ENCODE data around the gene KLHL36.
"Not testable (repeated sequence)": the region's sequence is repeated elsewhere in the genome, so short reads cannot be mapped to it uniquely, and the experiment has no call there.

The KLHL36 gene

GRCh38 chr16:84673561-84673960, 25.2 kb downstream of the KLHL36 start:
- DNase-seq (ENCODE audit: low read depth): no peak

- DNase-seq (ENCODE audit: low read depth): no peak
Measured at GRCh38 chr16:84675423-84675822, 27.1 kb downstream of the KLHL36 start.

DNA sequence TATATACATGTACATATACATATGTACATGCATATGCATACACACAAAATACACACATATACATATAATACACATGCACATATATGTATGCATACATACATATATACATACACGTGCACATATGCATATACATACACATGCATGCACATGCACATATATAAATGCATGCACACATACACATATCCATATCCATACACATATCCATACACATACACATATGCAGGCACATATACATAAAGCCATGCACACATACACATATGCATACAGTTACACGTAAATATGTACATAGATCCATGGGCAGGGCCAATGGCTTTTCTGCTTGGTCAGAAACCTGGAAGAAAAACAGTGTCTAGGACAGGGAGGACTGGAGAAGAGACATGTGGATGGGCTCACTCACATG, 27.6 kb downstream of the KLHL36 start:
- no peak for DNase-seq (ENCODE audit: low read depth)

DNA sequence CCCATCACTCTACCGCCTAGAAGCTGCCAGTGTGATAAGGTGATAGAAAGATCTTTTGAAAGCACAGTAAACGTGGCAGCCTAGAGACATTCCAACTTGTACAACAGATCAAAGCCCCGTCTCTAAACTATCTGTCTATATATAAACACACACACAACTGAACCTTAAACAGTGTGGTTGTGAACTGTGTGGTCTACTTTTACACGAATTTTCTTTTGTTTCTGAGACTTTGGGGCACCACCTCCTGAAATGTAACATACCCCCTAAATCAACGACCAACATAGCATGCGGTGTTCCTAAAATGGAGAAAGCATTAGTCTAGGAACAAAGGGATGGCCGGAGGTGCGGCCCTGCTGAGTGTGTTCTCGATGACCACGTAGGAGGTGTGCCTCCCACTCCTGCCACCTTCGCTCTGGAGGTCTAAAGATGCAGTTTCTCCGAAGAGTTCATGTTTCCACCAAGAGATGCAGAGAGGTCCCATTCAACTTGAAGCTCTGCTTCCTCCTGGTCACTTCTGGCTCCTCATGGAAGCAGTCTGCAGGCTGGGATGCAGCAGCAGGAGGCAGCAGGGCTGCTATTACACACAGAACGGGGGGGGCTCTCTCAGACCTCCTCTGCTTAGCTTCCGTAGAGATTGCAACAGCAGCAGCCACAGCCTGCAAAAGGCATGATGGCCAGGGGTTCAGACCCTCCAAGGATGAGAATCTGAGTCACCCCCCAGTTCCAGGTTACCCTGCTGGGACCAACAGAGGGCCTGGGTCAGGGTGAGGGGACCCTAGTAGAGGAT, 28.9 kb downstream of the KLHL36 start:
- no peak for DNase-seq (ENCODE audit: low read depth)

DNA sequence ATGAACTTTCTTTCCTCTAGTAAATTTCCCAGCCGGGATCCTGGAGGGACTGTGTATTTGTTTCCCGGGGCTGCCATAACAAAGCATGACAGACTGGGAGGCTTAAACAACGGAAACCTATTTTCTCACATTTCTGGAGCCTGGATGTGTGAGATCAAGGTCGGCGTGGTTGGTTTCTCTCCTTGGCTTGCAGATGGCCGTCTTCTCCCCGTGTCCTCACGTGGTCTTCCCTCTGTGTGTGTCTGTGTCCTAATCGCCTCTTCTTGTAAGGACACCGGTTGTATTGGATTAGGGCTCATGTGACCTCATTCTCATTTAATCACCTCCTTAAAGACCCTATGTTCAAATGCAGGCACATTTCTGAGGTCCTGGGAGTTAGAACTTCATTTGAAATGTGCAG, 29.5 kb downstream of the KLHL36 start:
- no peak for DNase-seq (ENCODE audit: low read depth)

GRCh38 chr16:84678541-84678940, 30.2 kb downstream of the KLHL36 start:
- DNase-seq (ENCODE audit: low read depth): no peak

- no peak for DNase-seq (ENCODE audit: low read depth)
Measured at GRCh38 chr16:84680165-84680842, 32.0 kb downstream of the KLHL36 start.

DNA sequence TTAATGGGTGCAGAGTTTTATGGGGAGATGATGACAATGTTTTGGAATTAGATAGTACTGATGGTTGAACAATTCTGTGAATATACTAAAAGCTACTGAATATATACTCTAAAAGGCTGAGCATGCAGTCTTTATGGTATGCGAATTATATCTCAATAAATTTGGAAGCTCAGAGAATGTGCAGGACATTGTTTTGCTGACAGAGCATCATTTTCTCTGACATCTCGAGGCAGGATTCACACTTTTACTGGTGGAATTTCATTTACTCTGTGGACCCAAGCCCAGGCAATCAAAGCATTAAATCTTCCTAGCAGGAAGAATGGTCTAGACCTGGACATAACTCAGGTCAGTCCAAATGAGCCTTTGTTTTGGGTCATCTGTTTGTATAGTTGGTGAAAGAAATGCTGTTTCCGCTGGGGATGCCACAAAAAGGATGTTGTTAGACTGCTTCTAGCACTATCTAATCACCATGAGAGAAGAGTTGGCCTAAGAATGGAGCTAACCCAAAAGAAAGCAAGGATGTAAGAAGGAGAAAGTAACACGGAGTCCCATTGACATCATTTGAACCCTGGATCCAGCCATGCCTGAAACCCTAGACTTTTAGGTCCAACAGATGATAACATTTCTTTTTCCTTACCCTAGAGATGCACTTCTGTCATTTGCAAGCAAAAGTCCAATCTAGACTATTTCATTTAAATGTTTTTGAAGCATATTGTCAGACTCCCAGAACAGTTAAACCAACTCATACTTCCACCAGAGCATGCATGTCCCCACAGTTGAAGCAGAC, 32.7 kb downstream of the KLHL36 start:
- DNase-seq (ENCODE audit: low read depth): no peak

DNA sequence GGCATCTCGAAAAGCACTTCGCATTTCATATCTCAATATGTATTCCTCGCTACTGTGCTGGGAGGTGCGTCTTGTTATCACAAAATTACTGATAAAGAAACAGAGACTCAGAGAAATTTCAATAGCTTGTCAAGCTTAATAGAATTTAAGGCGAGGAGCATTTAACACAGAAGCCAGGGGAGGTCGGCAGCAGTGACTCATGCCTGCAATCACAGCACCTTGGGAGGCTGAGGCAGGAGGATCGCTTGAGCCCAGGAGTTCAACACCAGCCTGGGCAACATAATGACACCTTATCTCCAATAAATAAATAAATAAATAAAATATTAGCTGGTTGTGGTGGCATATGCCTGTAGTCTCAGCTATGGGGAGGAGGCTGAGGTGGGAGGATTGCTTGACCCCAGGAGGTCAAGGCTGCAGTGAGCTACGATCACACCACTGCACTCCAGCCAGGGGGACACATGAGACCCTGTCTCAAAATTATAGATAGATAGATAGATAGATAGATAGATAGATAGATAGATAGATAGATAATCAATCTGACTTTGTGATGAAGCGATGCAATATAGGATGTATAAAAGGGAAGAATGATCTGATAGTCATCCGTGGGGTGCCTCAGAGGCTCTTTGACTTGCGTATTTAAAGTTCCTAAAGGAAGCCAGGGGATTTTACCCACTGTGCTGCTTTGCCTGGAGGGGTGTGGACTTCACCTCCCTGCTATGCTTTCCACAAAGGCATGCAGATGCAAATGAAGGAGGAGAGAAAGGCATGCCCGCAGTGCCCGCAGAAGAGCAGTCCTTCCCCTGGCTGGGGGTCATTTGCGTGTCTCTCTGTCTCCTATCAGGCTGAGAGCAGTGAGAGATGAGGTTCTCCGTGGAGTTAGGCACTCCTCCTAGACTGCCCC, 35.6 kb downstream of the KLHL36 start:
- no peak for DNase-seq (ENCODE audit: low read depth)

DNA sequence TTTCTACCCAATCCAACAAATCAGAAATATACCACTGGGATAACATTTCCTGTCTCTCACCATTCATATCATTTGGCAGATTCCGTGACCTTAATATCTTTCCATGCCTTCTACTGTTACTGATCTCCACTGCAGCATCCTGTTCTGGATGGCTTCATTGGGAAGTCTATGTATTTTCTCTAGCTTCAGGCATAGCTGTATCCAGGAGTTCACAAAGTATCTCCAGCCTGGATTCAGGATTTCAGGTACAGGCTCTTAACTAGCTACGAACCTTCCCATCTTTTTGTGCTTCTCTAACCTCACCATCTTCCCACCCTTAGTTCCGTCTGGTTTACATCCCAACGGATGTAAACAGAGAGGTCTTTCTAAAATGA, 36.3 kb downstream of the KLHL36 start:
- DNase-seq (ENCODE audit: low read depth): no peak

- DNase-seq (ENCODE audit: low read depth): no peak
Measured at GRCh38 chr16:84685210-84685609, 36.9 kb downstream of the KLHL36 start.

DNA sequence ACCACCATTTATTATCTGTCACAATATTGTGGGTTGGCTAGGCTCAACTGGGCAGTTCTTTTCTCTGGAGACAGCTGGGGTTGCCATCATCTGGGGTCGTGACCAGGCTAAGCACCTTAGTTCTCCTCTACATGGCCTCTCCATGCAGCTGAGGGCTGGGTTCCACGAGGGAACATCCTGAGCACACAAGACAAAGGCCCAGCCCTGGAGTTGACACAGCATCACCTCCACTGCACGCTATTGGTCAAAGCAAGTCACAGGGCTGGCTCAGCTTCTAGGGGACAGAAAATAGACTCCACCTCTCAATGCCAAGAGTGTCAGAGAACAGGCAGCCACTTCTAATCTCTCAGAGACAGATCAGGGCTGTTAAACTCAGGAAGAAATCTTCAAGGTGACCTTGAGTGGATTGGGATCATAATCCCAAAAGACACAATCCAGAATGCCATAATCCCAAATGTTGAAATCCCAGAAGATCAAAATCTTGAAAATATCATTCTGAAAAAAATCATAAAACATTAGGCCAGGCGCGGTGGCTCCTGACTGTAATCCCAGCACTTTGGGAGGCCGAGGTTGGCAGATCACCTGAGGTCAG, 38.5 kb downstream of the KLHL36 start:
- DNase-seq (ENCODE audit: low read depth): no peak

DNA sequence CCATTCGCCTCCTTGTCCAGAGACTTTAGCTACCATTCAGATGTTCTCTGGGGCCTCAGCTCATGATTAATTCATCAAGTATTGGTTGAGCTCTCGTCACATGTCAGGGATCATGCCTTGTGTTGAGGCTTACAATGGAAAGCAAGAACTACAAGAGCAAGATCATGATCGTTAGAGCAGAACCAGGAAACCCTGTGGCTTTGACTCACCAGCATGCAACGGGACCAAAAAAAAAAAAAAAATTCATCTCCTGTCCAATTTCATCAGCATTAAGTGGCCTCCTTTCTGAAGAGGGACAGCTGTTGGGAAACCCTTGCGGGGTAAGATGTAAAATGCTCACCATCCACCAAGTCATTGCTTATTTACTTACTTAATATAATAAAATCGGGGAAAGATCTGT, 39.4 kb downstream of the KLHL36 start:
- DNase-seq (ENCODE audit: low read depth): no peak

DNA sequence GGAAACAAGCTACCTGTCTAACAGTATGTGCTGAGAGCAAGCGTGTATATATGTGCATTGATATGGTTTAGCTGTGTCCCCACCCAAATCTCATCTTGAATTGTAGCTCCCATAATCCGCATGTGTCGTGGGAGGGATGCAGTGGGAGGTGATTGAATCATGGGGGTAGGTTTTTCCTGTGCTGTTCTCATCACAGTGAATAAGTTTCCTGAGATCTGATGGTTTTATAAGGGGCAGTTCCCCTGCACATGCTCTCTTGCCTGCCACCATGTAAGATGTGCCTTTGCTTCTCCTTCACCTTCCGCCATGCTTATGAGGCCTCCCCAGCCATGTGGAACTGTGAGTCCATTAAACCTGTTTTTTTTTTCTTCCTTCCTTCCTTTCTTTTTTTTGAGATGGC, 39.9 kb downstream of the KLHL36 start:
- not testable (repeated sequence) for DNase-seq (ENCODE audit: low read depth)

DNA sequence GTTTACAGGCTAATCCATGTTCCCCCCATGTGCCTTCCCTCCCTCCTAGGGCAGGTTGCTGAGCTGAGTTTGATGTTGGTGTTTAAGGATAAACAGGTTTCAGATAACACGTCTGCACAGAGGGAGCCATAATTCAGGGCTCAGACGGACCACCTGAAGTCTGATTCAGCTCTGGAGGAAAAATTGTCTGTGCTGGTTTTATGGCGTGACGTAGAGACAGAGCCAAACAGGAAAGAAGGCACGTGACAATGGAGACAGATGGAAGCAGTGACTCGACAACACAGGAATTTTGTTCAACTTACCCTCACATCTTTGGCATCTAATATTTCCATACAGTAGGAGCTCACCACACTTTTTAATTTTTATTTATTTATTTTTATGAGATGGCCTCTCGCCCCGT, 40.8 kb downstream of the KLHL36 start:
- no peak for DNase-seq (ENCODE audit: low read depth)

GRCh38 chr16:84690088-84690819, 41.9 kb downstream of the KLHL36 start:
- DNase-seq (ENCODE audit: low read depth): no peak

DNA sequence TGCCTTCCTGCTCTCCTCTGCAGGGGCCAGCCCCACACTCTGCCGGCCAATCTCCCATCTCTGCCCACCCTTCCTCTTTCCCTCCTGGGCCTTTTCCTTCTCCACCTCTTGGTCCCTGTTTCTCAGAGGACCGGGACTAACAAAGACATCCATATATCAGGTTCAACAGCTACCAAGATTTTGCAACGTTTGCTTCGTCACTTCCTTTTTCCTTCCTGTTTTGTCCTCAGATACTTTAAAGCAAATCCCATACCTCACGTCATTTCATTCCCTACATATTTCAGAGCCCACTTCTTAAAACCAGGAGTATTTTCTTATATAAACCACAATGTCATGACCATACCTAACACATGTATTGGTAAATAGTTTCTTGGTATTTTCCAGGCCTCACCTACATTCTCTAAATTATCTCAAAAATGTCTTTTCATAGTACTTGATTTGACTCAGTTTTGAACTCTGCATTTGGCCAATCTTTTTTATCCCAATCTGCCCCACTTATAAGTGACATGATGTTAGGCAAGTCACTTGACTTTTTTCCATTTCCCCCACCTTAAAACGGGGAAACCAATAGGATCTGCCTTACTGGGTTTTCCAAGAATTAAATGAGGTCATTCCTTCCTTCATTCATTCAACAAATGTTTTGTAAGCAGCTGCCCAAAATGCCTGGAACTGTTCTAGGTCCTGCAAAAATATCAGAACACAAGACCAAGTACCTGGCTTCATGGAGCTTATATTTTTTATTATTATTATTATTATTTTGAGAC, 44.3 kb downstream of the KLHL36 start:
- no peak for DNase-seq (ENCODE audit: low read depth)

- not testable (repeated sequence) for DNase-seq (ENCODE audit: low read depth)
Measured at GRCh38 chr16:84693869-84694268, 45.6 kb downstream of the KLHL36 start.

DNA sequence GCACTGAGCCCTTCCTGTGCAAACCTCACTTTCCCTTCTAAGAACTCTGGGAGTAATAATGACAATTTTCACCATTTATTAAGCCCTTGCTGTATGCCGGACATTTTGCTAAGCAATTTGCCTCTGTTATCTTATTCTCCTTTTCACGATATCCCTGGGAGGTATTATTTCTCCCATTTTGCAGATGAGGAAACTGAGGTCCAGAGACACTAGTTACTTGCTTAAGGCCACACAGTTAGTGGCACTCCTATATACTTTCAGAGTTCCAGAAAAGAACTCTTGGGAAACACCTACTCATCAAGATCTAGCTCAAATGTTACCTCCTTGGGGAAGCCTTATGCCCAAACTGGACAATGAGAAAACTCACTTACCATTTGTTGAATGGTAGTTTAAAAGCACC, 46.7 kb downstream of the KLHL36 start:
- DNase-seq (ENCODE audit: low read depth): no peak

GRCh38 chr16:84699147-84699711, 50.9 kb downstream of the KLHL36 start:
- DNase-seq (ENCODE audit: low read depth): no peak

Data from T-helper 22 cell (primary cell).